H1 (cell line): ENCODE measurements around the gene ZDHHC16. TPM values are rescaled to one million over a fixed set of nuclear protein-coding genes. Genes with fewer than 3 reads are reported as not detected.

Source experiments
- CTCF ChIA-PET: fragments of 300-600 bp; sonication (Branson Sonifier 250); formaldehyde crosslinking; loops from one replicate; lab custom pipeline; 2021; ENCODE audit not compliant: partially characterized antibody; lab: Charles Lee
- POLR2A ChIA-PET: fragments of 300-600 bp; sonication (Branson Sonifier 250); formaldehyde crosslinking; loops from one replicate; lab custom pipeline; 2021; ENCODE audit warnings: inconsistent platforms; ENCODE audit not compliant: partially characterized antibody; lab: Charles Lee
- DNase-seq, 2 experiments: peaks; one replicate each; pipeline versions ENCODE4 v3.0.0 to v3.0.0-alpha.2; 2010 to 2022; ENCODE audit warnings: low spot score in 2 of 2, low read depth in 1 of 2, mixed read lengths in 1 of 2
- FAIRE-seq: peaks from 2 replicates; lab custom pipeline; 2011; peaks lifted over from hg19 to GRCh38; lab: Jason Lieb, UNC
- H2AFZ ChIP-seq: 2 replicates; pipeline ENCODE4 v1.8.1; 2012; ENCODE audit warnings: low read length, inconsistent platforms
- H2AK5ac ChIP-seq: 2 replicates; pipeline ENCODE4 v1.6.1; 2013; ENCODE audit warnings: low read depth, low read length
- H2BK120ac ChIP-seq: replicated peaks from 2 replicates; pipeline ENCODE3; 2013; ENCODE audit warnings: low read depth, low read length, inconsistent platforms
- H2BK12ac ChIP-seq: 2 replicates; pipeline ENCODE4 v1.6.1; 2013; ENCODE audit warnings: low read depth, low read length
- H2BK15ac ChIP-seq: 2 replicates; pipeline ENCODE4 v1.6.1; 2013; ENCODE audit warnings: low read length
- H2BK20ac ChIP-seq: 2 replicates; pipeline ENCODE4 v1.6.1; 2013; ENCODE audit warnings: low read length
- H2BK5ac ChIP-seq: 2 replicates; pipeline ENCODE4 v1.6.1; 2013; ENCODE audit warnings: low read depth, low read length
- H3K14ac ChIP-seq: 2 replicates; pipeline ENCODE4 v1.6.1; 2013; ENCODE audit warnings: inconsistent platforms; ENCODE audit not compliant: insufficient read length
- H3K18ac ChIP-seq: 2 replicates; pipeline ENCODE4 v1.6.1; 2013; ENCODE audit warnings: low read length; ENCODE audit errors: extremely low read depth
- H3K23ac ChIP-seq: 2 replicates; pipeline ENCODE4 v1.6.1; 2013; ENCODE audit warnings: inconsistent platforms; ENCODE audit not compliant: insufficient read length
- H3K23me2 ChIP-seq: 2 replicates; pipeline ENCODE4 v1.6.1; 2013; ENCODE audit warnings: low read depth, low read length
- H3K27ac ChIP-seq: 2 replicates; pipeline ENCODE4 v1.6.1; 2011; ENCODE audit warnings: low read depth, low read length, inconsistent platforms
- H3K27me3 ChIP-seq, 4 experiments: replicated peaks in 1 of 4; 1 replicate in 1 of 4; 2 replicates in 3 of 4; pipeline versions ENCODE4 v1.6.1 to v1.8.1; 2011 to 2013; ENCODE audit warnings: low read length in 3 of 4, mild to moderate bottlenecking in 3 of 4, inconsistent platforms in 2 of 4, mixed read lengths in 2 of 4, moderate library complexity in 1 of 4; ENCODE audit not compliant: control insufficient read depth in 3 of 4, insufficient read depth in 3 of 4; ENCODE audit errors: extremely low read depth in 1 of 4
- H3K36me3 ChIP-seq, 4 experiments: 2 replicates each; pipeline versions ENCODE4 v1.6.1 to v1.8.1; 2011 to 2013; ENCODE audit warnings: mild to moderate bottlenecking in 4 of 4, low read length in 3 of 4, moderate library complexity in 2 of 4, control low read depth in 1 of 4, inconsistent platforms in 1 of 4; ENCODE audit not compliant: insufficient read depth in 4 of 4, control insufficient read depth in 2 of 4
- H3K4ac ChIP-seq: replicated peaks from 2 replicates; pipeline ENCODE3; 2013; ENCODE audit warnings: low read length, low read depth, mixed read lengths, inconsistent platforms; ENCODE audit not compliant: insufficient read length
- H3K4me1 ChIP-seq, 4 experiments: replicated peaks in 1 of 4; 1 replicate in 1 of 4; 2 replicates in 3 of 4; pipeline versions ENCODE4 v1.6.1 to v1.8.1; 2011 to 2013; ENCODE audit warnings: low read length in 3 of 4, inconsistent platforms in 2 of 4, mixed read lengths in 1 of 4; ENCODE audit not compliant: insufficient read depth in 4 of 4, control insufficient read depth in 3 of 4
- H3K4me2 ChIP-seq, 2 experiments: 2 replicates each; pipeline versions ENCODE4 v1.6.1 to v1.8.1; 2011 to 2013; ENCODE audit warnings: low read depth in 2 of 2, low read length in 2 of 2, control low read depth in 1 of 2, inconsistent platforms in 1 of 2, mild to moderate bottlenecking in 1 of 2; ENCODE audit not compliant: insufficient read depth in 1 of 2
- H3K4me3 ChIP-seq, 4 experiments: fragments of 200-600, 300-600 bp in 1 of 4; sonication (generic), shearing (Covaris generic), sonication (Bioruptor Twin) in 1 of 4; 2 replicates each; pipeline versions ENCODE4 v1.5.1 to v1.8.1; 2011 to 2016; ENCODE audit warnings: low read length in 4 of 4, low read depth in 3 of 4, control low read depth in 2 of 4, inconsistent platforms in 2 of 4, mild to moderate bottlenecking in 2 of 4, mixed read lengths in 1 of 4, moderate library complexity in 1 of 4; ENCODE audit not compliant: insufficient read depth in 2 of 4; ENCODE audit errors: extremely low read depth in 1 of 4
- H3K56ac ChIP-seq: replicated peaks from 2 replicates; pipeline ENCODE3; 2013; ENCODE audit warnings: low read depth, mild to moderate bottlenecking, mixed read lengths, low read length, inconsistent platforms; ENCODE audit not compliant: insufficient read length
- H3K79me1 ChIP-seq: 2 replicates; pipeline ENCODE4 v1.6.1; 2013; ENCODE audit warnings: low read depth, low read length, control low read depth
- H3K79me2 ChIP-seq, 2 experiments: 2 replicates each; pipeline versions ENCODE4 v1.6.1 to v1.8.1; 2012 to 2013; ENCODE audit warnings: low read length in 2 of 2, mild to moderate bottlenecking in 2 of 2, inconsistent platforms in 1 of 2; ENCODE audit not compliant: insufficient read depth in 2 of 2, control insufficient read depth in 1 of 2
- H3K9ac ChIP-seq, 4 experiments: replicated peaks in 1 of 4; 1 replicate in 1 of 4; 2 replicates in 3 of 4; pipeline versions ENCODE4 v1.6.1 to v1.8.1; 2011 to 2013; ENCODE audit warnings: low read depth in 3 of 4, low read length in 3 of 4, control low read depth in 2 of 4, mild to moderate bottlenecking in 2 of 4, moderate library complexity in 2 of 4, inconsistent platforms in 1 of 4; ENCODE audit errors: extremely low read depth in 1 of 4
- H3K9me3 ChIP-seq, 2 experiments: 2 replicates each; pipeline versions ENCODE4 v1.6.1 to v1.8.1; 2012 to 2013; ENCODE audit warnings: mild to moderate bottlenecking in 2 of 2, moderate library complexity in 2 of 2, control low read depth in 1 of 2, inconsistent platforms in 1 of 2, low read depth in 1 of 2, low read length in 1 of 2, mixed read lengths in 1 of 2; ENCODE audit not compliant: insufficient read depth in 2 of 2
- H4K20me1 ChIP-seq, 2 experiments: replicated peaks in 1 of 2; 2 replicates each; pipeline versions ENCODE3 to v1.8.1; 2011 to 2013; ENCODE audit warnings: inconsistent platforms in 2 of 2, low read length in 2 of 2, mild to moderate bottlenecking in 1 of 2; ENCODE audit not compliant: insufficient read depth in 2 of 2, control insufficient read depth in 1 of 2
- H4K5ac ChIP-seq: 2 replicates; pipeline ENCODE4 v1.6.1; 2013; ENCODE audit warnings: low read length, low read depth, mixed read lengths, inconsistent platforms; ENCODE audit not compliant: insufficient read length
- H4K8ac ChIP-seq: 2 replicates; pipeline ENCODE4 v1.8.0; 2013; ENCODE audit warnings: mild to moderate bottlenecking, moderate library complexity, low read length, inconsistent platforms; ENCODE audit not compliant: insufficient read depth; ENCODE audit errors: extremely low read depth
- H4K91ac ChIP-seq: replicated peaks from 2 replicates; pipeline ENCODE3; 2013; ENCODE audit warnings: low read length, mixed read lengths, inconsistent platforms; ENCODE audit not compliant: insufficient read length
- CTBP2 ChIP-seq: IDR thresholded peaks from 2 replicates; pipeline ENCODE4 v1.7.0; 2011; ENCODE audit warnings: borderline replicate concordance, mild to moderate bottlenecking, moderate library complexity, mixed read lengths, low read length; ENCODE audit not compliant: insufficient read depth, insufficient read length
- KDM4A ChIP-seq: IDR thresholded peaks from one replicate; pipeline ENCODE4 v1.7.1; 2012; ENCODE audit warnings: low read depth, mild to moderate bottlenecking, moderate library complexity, low read length, inconsistent platforms; ENCODE audit not compliant: severe bottlenecking
- SAP30 ChIP-seq: fragments of 300-600 bp; sonication (generic); IDR thresholded peaks from 2 replicates; pipeline ENCODE4 v1.7.1; 2012; ENCODE audit warnings: low read length, moderate library complexity, mild to moderate bottlenecking, inconsistent platforms; ENCODE audit not compliant: insufficient read depth, insufficient replicate concordance
- WGBS, 2 experiments: shearing (Covaris generic) in 1 of 2; methylation state at CpG; one replicate each; pipeline versions ENCODE4 v1.1.6 to v1.1.7; 2013 to 2015; ENCODE audit warnings: low lambda C conversion rate in 2 of 2, mixed read lengths in 2 of 2, inconsistent platforms in 1 of 2, low coverage in 1 of 2, missing lambda C conversion rate in 1 of 2; ENCODE audit not compliant: insufficient replicate concordance in 2 of 2, insufficient coverage in 1 of 2, insufficient read length in 1 of 2; ENCODE audit errors: extremely low coverage in 1 of 2, missing lambda C conversion rate in 1 of 2; 5-methylcytosine and 5-hydroxymethylcytosine counted together
- polyA plus RNA-seq, 7 experiments: library from polyadenylated mRNA; depleted of rRNA in 3 of 7; stranded (reverse) in 5 of 7; unstranded in 2 of 7; fragments of >200 nt in 5 of 7; fragments of 200-250 nt in 2 of 7; gene quantifications; 1 replicate in 5 of 7; 2 replicates in 1 of 7; 4 replicates in 1 of 7; pipeline versions ENCODE4 v1.2.1 to v1.2.3, GENCODE V29; 2011 to 2013; ENCODE audit warnings: missing spikeins in 2 of 7, mixed read lengths in 2 of 7
- total RNA-seq: library from RNA; stranded (reverse); fragmentation: NEBNext Ultra II Directional; extraction: Animal tissue kit (Norgen Biotek cat#: 25700); gene quantifications from 2 replicates; pipeline ENCODE4 v1.2.1, GENCODE V29; 2021

ZDHHC16 gene
- total and polyA plus RNA-seq, 2 of the 8 experiments (the other 6 are each of a cell fraction or from before 2014, with no cell fraction given), result 45.9 to 108 TPM

- H2AFZ ChIP-seq, result no peak overlapping the region
- no peak overlapping the region for H3K4me3 ChIP-seq
- no peak overlapping the region for H3K23ac ChIP-seq
- no peaks in the 10 kb centered on the region for H3K36me3 ChIP-seq
- peaks cover 0 to 16% (median 13%) of the 10 kb centered on the region in 4 experiments; a peak in 5 of 7 replicates for H3K27me3 ChIP-seq
- H3K18ac ChIP-seq, result no peak overlapping the region
- peaks cover 5 to 53% of the 10 kb centered on the region in 2 experiments; a peak in 3 of 4 replicates for H3K79me2 ChIP-seq
- FAIRE-seq (no peak), DNase-seq (no peak)
- TF ChIP-seq SAP30 (no peak), CTBP2 (no peak), KDM4A (no peak)
- no peak overlapping the region for H4K8ac ChIP-seq
- H4K91ac ChIP-seq, result no peak overlapping the region
- no peak overlapping the region for H3K56ac ChIP-seq
- peaks cover 17% of the 10 kb centered on the region for H3K79me1 ChIP-seq
- no peak overlapping the region for H4K5ac ChIP-seq
- H2BK5ac ChIP-seq, result no peak overlapping the region
- H4K20me1 ChIP-seq, result peaks cover 6 to 23% of the 10 kb centered on the region in 2 experiments
- no peak overlapping the region for H3K4me2 ChIP-seq
- H3K27ac ChIP-seq, result no peak overlapping the region
- H2AK5ac ChIP-seq, result no peak overlapping the region
- CTCF ChIA-PET, result interaction anchor here (1.7 kb wide), 1 partner anchor 31 kb away, joined by 6 read pairs; no protein-coding TSS in a partner anchor
- peaks cover 8% of the 10 kb centered on the region; the same call in 1 of the 2 replicates for H3K23me2 ChIP-seq
- no peak overlapping the region for H3K9ac ChIP-seq
- H3K4me1 ChIP-seq, result peaks cover 0 to 10% (median 4%) of the 10 kb centered on the region in 4 experiments; a peak in 4 of 7 replicates
- H2BK15ac ChIP-seq, result no peak overlapping the region
- POLR2A ChIA-PET, result no interaction called here
- no peaks in the 10 kb centered on the region for H3K9me3 ChIP-seq
- H3K14ac ChIP-seq, result no peak overlapping the region
- no peak overlapping the region for H2BK120ac ChIP-seq
- no peak overlapping the region for H2BK12ac ChIP-seq
- no peak overlapping the region for H2BK20ac ChIP-seq
- H3K4ac ChIP-seq, result no peak overlapping the region
- 89% methylated on average over 3 of the region's 3 CpGs; no CpG with 5 or more reads in 1 of the 2 experiments for WGBS, 2 experiments
Observed at GRCh38 chr10:97503406-97503805, 57.4 kb downstream of the ZDHHC16 start.
